DND-41 (cell line): ENCODE measurements around the gene CSF2.

Source experiments
- CTCF ChIP-seq: IDR thresholded peaks from 2 replicates; pipeline ENCODE4 v1.5.1; 2012; ENCODE audit warnings: borderline replicate concordance, low read length, moderate library complexity, mild to moderate bottlenecking; ENCODE audit not compliant: poor library complexity, severe bottlenecking; ENCODE audit errors: extremely low read depth
- EZH2 ChIP-seq: IDR thresholded peaks from 3 replicates; pipeline ENCODE4 v1.6.1; 2012; ENCODE audit warnings: borderline replicate concordance, low read depth, mild to moderate bottlenecking, moderate library complexity, low read length, inconsistent platforms; ENCODE audit not compliant: severe bottlenecking

- no peak for TF ChIP-seq CTCF
- no peak for TF ChIP-seq EZH2
These were observed 7.9 kb downstream of the CSF2 start for GRCh38 chr5:132081458-132081857.
